Measurements from ENCODE around the gene TRAF5. TPM values are rescaled to one million over a fixed set of nuclear protein-coding genes. Genes with fewer than 3 reads are reported as not detected.

The TRAF5 gene
- total RNA-seq, 1 donor from 2014 or later, result 12.1 TPM

GRCh38 chr1:211333906-211334305 lies 7.3 kb downstream of the TRAF5 start:
- DNase-seq (ENCODE audit: low read depth, low spot score), result no peak
- Mint-ChIP-seq H3K4me3 (no peak overlapping the region), H3K27me3 (ENCODE audit: low read depth) (no peaks in the 10 kb centered on the region), H3K36me3 (ENCODE audit: low read depth) (no peaks in the 10 kb centered on the region), H3K9me3 (no peaks in the 10 kb centered on the region), H3K27ac (ENCODE audit: unreplicated experiment) (peak overlapping the region; percentile 59), H3K4me1 (peaks cover 21% of the 10 kb centered on the region)
- TF ChIP-seq, protein P1, sequence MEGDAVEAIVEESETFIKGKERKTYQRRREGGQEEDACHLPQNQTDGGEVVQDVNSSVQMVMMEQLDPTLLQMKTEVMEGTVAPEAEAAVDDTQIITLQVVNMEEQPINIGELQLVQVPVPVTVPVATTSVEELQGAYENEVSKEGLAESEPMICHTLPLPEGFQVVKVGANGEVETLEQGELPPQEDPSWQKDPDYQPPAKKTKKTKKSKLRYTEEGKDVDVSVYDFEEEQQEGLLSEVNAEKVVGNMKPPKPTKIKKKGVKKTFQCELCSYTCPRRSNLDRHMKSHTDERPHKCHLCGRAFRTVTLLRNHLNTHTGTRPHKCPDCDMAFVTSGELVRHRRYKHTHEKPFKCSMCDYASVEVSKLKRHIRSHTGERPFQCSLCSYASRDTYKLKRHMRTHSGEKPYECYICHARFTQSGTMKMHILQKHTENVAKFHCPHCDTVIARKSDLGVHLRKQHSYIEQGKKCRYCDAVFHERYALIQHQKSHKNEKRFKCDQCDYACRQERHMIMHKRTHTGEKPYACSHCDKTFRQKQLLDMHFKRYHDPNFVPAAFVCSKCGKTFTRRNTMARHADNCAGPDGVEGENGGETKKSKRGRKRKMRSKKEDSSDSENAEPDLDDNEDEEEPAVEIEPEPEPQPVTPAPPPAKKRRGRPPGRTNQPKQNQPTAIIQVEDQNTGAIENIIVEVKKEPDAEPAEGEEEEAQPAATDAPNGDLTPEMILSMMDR (conservative IDR thresholded peaks at IDR 0.05), result no peak

- Mint-ChIP-seq H3K27me3 (ENCODE audit: low read depth) (no peaks in the 10 kb centered on the region), H3K27ac (ENCODE audit: unreplicated experiment) (no peak overlapping the region), H3K4me3 (no peak overlapping the region), H3K4me1 (peaks cover 21% of the 10 kb centered on the region), H3K9me3 (no peaks in the 10 kb centered on the region), H3K36me3 (ENCODE audit: low read depth) (no peaks in the 10 kb centered on the region)
- TF ChIP-seq, protein P1 (conservative IDR thresholded peaks at IDR 0.05), result no peak
- no peak for DNase-seq (ENCODE audit: low read depth, low spot score)
Measured at GRCh38 chr1:211334986-211335385, 8.4 kb downstream of the TRAF5 start.

- H3K36me3 Mint-ChIP-seq (ENCODE audit: low read depth), result no peaks in the 10 kb centered on the region
- no peak overlapping the region for H3K4me3 Mint-ChIP-seq
- H3K9me3 Mint-ChIP-seq, result no peaks in the 10 kb centered on the region
- TF ChIP-seq, protein P1 (conservative IDR thresholded peaks at IDR 0.05), result no peak
- H3K27me3 Mint-ChIP-seq (ENCODE audit: low read depth), result no peaks in the 10 kb centered on the region
- H3K27ac Mint-ChIP-seq (ENCODE audit: unreplicated experiment), result no peak overlapping the region
- DNase-seq (ENCODE audit: low read depth, low spot score), result no peak
- peaks cover 17% of the 10 kb centered on the region for H3K4me1 Mint-ChIP-seq
Measured at GRCh38 chr1:211335522-211336157, 9.0 kb downstream of the TRAF5 start.

DNA sequence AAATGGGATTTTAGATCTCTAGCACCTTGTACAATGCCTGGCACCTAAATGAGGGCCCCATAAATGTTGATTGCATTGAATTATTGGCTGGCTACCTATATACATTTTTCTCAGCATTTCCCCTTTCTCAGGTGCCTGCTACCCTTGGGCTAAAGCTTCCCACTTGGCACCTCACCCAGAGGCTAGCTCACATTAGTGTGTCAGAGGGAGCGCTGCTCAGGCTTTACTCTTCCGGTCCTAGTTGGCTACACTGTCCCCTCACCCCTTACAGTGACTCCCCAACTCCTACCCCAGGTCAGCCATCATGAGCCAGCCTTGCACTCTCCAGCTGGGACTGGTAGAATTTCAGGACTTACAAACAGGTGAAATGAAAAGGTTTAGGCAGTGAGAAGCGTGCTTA lies 9.5 kb downstream of the TRAF5 start:
- TF ChIP-seq, protein P1 (conservative IDR thresholded peaks at IDR 0.05), result no peak
- Mint-ChIP-seq H3K4me1 (peaks cover 12% of the 10 kb centered on the region), H3K9me3 (no peaks in the 10 kb centered on the region), H3K27ac (ENCODE audit: unreplicated experiment) (no peak overlapping the region), H3K36me3 (ENCODE audit: low read depth) (no peaks in the 10 kb centered on the region), H3K4me3 (no peak overlapping the region), H3K27me3 (ENCODE audit: low read depth) (no peaks in the 10 kb centered on the region)
- no peak for DNase-seq (ENCODE audit: low read depth, low spot score)

GRCh38 chr1:211336775-211337174 lies 10.1 kb downstream of the TRAF5 start:
- Mint-ChIP-seq H3K9me3 (no peaks in the 10 kb centered on the region), H3K4me1 (peaks cover 9% of the 10 kb centered on the region), H3K27me3 (ENCODE audit: low read depth) (no peaks in the 10 kb centered on the region), H3K4me3 (no peak overlapping the region), H3K27ac (ENCODE audit: unreplicated experiment) (no peak overlapping the region), H3K36me3 (ENCODE audit: low read depth) (no peaks in the 10 kb centered on the region)
- no peak for DNase-seq (ENCODE audit: low read depth, low spot score)
- TF ChIP-seq, protein P1 (conservative IDR thresholded peaks at IDR 0.05), result no peak
